HG02623 (cell line): Measurements from ENCODE around the gene RASAL3.
A peak's percentile ranks its signal among the peaks of the same experiment; 100 is the strongest.
"Not testable (repeated sequence)": the region's sequence is repeated elsewhere in the genome, so short reads cannot be mapped to it uniquely, and the experiment has no call there.

ENCODE experiments used
- ATAC-seq: cut with Tn5 transposase; IDR thresholded peaks from one replicate; pipeline ENCODE4 v1.9.1; 2021; ENCODE audit warnings: moderate library complexity; ENCODE audit not compliant: unreplicated experiment

The RASAL3 gene

GRCh38 chr19:15421721-15422260 lies 42.6 kb downstream of the RASAL3 start:
- ATAC-seq = no peak

GRCh38 chr19:15421136-15421695 lies 43.1 kb downstream of the RASAL3 start:
- ATAC-seq = no peak

- ATAC-seq = no peak
Measured at GRCh38 chr19:15419413-15420025, 44.8 kb downstream of the RASAL3 start.

GRCh38 chr19:15418579-15419412 lies 45.5 kb downstream of the RASAL3 start, which contains the start of gene AKAP8L:
Gene AKAP8L, minus strand, starts transcription at chr19:15418988. Its CDS starts 65 bp downstream, at chr19:15418923.
- ATAC-seq = peak; percentile 93

- no peak for ATAC-seq
Measured at GRCh38 chr19:15418231-15418578, 46.1 kb downstream of the RASAL3 start.

- no peak for ATAC-seq
Measured at GRCh38 chr19:15417699-15418098, 46.6 kb downstream of the RASAL3 start.

- no peak for ATAC-seq
Measured at GRCh38 chr19:15412832-15413231, 51.5 kb downstream of the RASAL3 start.

GRCh38 chr19:15411351-15411750 lies 53.0 kb downstream of the RASAL3 start:
- ATAC-seq = not testable (repeated sequence)

- ATAC-seq = no peak
Measured at GRCh38 chr19:15404780-15405211, 59.5 kb downstream of the RASAL3 start.

- ATAC-seq = no peak
Measured at GRCh38 chr19:15404097-15404779, 60.1 kb downstream of the RASAL3 start.

GRCh38 chr19:15403151-15403531 lies 61.2 kb downstream of the RASAL3 start:
- no peak for ATAC-seq

GRCh38 chr19:15402411-15403150 lies 61.8 kb downstream of the RASAL3 start:
- ATAC-seq = no peak
